GM19455 (cell line): ENCODE results near the gene WDFY4.

Experiments
- ATAC-seq: cut with Tn5 transposase; IDR thresholded peaks from one replicate; pipeline ENCODE4 v1.9.1; 2021; ENCODE audit not compliant: unreplicated experiment

Gene WDFY4

DNA sequence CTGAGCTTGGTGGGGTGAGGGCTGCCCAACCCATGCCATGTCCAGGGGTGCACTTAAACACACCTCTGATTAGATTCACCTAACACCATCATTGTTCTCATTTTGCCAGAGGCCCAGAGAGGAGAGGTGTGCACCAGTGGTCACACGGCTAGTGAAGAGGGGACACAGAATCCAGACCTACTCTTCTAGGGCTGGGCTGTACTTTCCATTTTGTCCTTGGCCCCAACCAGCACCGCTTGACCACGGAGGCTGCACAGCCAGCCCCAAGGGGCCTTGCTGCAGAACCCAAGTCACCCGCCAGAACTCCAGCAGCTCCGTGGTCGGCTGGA is 246 bp upstream of the WDFY4 start:
- no peak for ATAC-seq

DNA sequence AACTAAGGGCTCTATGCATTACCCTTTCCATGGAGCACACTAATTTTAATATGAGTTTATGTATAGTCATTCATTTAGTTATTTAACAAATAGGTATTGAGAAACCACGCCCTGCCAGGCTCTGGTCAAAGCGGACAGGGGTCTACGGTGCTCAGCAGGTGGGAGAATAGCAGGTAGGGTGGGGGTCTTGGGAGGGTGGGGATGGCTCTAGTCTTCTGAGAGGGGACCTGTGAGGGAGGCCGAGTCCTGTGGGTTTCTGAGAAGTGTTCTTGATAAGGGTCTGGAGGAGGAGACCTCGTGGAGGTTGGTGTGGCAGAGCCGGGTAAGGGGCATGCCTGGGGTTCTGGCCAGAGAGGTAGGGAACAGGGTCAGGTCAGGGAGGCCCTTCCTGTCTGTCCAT is 1.1 kb downstream of the WDFY4 start:
- no peak for ATAC-seq

DNA sequence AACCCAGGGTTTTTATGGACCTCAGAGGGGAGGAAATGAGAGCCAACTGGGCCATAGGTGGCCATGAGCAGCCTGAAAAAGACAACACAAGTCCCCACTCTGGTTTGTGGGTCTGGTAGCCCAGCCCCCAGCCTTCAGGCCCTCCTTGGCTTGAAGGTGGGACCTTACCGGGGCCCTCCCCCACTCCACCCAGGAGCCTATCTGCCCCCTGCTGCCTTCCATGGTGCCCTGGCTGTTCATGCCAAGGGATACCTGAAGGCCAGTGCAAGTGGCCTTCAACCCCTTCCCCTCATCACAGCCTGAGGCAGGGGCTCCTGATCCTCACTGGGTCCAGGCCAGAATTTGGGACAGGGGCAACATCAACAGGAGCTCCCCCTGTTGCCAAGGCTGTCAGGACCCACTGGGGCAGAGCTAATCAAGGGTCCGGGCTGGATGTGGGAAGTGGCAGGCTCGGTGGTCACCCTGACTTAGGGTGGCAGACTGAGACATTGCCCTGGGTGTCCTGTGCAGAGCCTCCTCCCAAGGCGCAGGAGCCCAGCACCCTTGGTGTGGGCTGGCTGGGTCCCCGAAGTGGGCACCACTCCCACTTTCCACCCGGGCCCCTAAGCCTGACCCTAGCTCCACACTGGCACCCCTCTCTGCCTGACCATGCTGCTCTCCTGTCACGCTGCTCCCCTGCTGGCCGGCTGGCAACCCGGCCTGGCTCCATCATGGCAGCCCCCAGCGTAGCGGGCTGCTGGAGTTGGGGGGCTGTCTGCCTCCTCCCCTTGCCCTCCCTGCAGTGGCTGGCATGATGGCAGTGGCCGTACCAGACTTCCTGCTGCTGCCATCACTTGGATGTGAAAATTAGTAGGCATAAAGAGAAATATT is 6.4 kb downstream of the WDFY4 start:
- ATAC-seq = no peak

GRCh38 chr10:48691812-48692528 is 7.3 kb downstream of the WDFY4 start:
- ATAC-seq = no peak

GRCh38 chr10:48692748-48693147 is 8.1 kb downstream of the WDFY4 start:
- no peak for ATAC-seq

DNA sequence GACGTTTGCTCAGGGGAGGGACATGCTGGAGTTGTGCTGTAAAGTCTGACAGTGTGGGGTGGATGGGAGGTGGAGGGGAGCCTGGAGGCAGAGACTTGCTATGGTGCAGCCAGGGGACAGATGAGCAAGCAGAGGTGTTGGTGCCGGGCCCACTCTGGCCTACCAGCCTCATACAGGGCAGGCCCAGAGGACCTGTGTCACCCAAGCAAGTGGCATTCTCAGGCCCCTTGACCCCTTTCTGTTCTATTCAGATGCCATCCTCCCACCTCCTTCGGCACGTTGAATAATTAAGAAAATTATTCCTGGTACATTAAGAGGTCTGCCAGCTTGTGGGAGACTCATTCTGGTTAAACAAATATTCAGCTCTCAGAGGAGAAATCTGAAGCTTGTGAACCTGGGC is 8.5 kb downstream of the WDFY4 start:
- ATAC-seq = no peak

DNA sequence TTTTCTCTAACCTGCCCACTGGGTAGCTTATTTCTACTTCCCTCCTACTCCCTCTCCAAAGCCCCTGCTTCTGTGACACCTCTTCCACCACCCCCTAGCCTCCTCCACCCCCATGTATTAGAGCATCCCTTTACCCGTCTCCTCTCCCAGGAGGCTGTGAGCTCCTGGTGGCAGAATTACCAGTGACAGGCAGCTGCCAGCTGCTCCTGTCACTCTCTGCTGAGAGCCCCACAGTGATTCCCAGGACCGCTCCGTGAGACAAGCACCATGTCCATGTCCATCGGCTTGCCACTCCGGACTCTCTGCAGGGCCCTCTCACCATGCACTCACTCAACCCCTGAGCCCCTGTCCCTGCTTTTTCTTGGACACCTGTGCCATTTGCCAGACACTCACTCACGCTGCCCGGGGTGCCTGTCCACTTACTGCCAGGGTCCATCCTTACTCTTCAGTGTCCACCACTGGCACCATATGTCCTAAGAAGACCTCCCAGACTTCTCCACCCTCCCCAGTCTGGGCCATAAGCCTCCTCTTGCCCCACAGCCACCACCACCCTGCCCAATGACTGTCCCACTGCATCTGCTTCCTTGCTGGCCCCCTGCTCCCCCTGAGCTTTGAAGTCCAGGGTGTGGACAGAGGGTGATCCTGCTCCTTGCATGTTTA is 9.8 kb downstream of the WDFY4 start:
- no peak for ATAC-seq

DNA sequence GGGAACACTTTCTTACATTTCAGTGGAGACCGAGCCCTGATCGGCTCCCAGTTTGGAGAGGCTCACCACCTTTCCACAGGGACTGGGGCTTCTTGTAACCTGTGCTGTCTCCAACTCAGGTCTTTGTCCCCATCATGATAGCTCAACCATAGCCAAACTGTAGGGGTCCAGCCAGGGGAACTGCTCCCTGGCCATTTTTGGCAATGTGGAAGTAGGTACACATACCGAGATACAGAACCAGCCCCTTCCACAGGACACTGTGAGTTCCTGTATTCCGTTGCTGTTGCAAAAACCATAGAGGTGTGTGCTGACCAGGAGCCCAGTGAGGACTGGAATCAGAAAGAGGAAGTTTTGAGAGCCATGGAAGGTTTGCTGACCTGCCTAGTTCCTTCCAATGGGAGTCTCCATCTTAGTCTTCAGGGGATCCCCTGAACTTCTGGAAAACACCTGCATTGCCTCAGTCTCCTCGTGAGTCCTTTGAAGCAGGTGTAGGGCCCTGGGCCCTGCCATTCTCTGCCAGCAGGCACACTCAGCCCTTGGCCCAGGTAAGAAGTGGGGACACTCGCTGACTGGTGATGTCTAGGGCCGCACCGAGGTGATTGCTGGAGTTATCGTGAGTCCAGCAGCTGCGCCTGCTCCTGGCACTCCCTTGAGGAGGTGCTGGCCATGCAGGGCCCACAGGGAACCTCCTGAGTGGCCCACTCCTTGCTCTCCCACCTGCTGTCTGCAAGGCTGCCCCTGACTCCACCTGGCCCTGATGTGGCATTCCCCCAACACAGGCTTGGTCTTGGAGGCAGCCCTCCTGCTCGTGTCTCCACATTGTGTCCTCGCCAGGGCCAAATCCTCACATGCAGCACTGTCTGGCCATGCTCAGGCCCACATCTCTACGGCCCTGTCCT is 11.2 kb downstream of the WDFY4 start:
- no peak for ATAC-seq

GRCh38 chr10:48696535-48696873 is 11.8 kb downstream of the WDFY4 start:
- ATAC-seq = no peak

DNA sequence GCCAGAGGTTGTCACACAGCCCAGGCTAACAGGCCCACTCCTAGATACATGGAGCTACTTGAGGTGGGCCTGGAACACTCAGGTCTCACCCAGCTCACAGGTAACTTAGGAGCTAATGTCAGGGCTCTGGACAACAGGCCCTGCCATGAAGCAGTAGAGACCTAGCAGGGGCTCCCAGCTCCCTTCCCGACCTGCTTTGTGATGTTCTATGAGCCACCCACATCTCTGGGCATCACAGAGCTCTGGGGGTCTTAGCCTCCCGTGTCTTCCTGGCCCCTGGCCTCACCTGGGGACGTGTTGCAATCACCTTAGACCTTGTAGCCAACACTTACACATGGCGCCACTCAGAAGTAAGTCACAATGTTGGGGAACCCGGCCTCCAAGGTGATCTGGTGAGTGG is 12.4 kb downstream of the WDFY4 start:
- ATAC-seq = no peak

- ATAC-seq = no peak
Observed at GRCh38 chr10:48697821-48698764, 13.4 kb downstream of the WDFY4 start.

GRCh38 chr10:48699011-48699627 is 14.4 kb downstream of the WDFY4 start:
- ATAC-seq = no peak

DNA sequence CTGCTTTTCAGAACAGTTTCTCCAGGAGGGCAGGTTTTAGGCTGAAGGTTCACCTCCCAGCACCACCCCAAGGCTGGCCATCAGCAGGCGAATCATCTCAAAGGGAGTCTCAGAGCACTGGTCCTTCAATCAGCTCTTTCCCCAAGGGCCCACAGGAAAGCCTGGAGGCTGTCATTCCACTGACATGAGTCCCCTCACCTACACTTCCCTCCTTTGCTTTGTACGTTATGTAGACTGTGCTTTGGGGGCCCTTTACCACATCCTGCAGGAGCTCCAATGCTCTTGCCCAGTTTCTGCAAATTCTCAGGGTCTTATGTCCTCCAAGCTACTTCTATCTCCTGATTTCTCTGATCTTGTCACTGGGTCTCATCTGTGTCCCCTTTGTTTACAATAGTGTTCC is 15.4 kb downstream of the WDFY4 start:
- ATAC-seq = no peak

DNA sequence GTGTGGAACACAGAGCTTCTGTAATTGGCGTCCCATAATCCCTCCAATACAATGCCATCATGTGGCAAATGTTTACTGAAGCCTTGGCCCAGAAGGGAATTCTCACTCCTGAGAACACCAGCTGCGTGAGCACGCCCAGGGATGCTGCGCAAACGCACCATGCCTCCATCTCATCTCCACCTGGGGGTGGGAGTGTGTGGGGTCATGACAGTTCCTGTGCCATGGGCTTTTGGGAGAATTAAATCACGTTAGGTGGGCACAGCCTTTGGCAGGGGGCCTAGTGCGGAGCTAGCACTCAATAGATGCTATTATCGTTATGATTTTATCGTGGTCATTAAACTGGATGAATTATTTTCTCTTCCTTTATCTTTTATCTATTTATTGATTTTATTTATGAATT is 15.8 kb downstream of the WDFY4 start:
- no peak for ATAC-seq

- no peak for ATAC-seq
Observed at GRCh38 chr10:48701139-48701901, 16.6 kb downstream of the WDFY4 start.

- no peak for ATAC-seq
Observed at GRCh38 chr10:48701941-48702340, 17.3 kb downstream of the WDFY4 start.

DNA sequence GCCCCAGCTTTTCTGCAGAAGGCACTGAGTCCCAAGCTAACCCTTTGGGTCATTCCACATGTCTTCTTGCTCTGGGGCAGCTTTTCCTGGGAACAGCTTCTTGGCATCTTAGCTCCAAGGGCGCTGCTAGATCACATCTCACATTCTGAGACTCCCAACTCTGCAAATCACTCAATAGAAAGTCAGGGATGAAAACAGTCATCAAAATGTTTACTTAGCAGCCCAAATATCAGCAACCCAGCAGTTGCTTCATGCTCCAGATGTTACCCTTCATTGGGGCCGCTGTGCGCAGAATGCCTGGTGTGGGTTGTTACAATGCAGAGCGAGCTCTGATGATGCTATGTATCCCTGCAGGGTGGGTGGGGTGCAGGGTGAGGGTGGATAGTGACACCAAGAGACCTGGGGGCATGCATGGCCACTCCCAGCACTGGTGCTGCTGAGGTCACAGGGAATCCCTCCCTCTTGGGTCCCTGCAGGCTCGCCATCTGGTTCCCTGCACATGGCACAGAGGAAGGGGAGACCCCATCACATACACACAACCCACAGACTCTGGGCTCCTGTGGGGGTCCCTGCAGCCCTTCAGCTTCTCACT is 19.0 kb downstream of the WDFY4 start:
- ATAC-seq = no peak

- ATAC-seq = no peak
Observed at GRCh38 chr10:48704156-48704555, 19.5 kb downstream of the WDFY4 start.
